Ascending aorta (tissue), 2 donors: ENCODE data around the gene HS2ST1. TPM values are rescaled to one million over a fixed set of nuclear protein-coding genes. Genes with fewer than 3 reads are reported as not detected.

Experiments used
- DNase-seq, 2 donors: peaks; one replicate each; pipeline ENCODE4 v3.0.0-alpha.2; 2019; ENCODE audit warnings: low spot score in 2 of 2
- H3K27ac ChIP-seq, 2 donors: fragments of 200-600 bp; sonication (generic); one replicate each; pipeline ENCODE4 v1.5.1; 2016 to 2017; ENCODE audit warnings: mild to moderate bottlenecking in 1 of 2
- H3K27me3 ChIP-seq: fragments of 200-600 bp; sonication (generic); one replicate; pipeline ENCODE4 v1.5.1; 2017
- H3K36me3 ChIP-seq, 2 donors: fragments of 200-600 bp; sonication (generic); one replicate each; pipeline ENCODE4 v1.5.1; 2016
- H3K4me1 ChIP-seq, 2 donors: fragments of 200-600 bp; sonication (generic); one replicate each; pipeline ENCODE4 v1.5.1; 2016 to 2017; ENCODE audit warnings: mild to moderate bottlenecking in 1 of 2
- H3K4me3 ChIP-seq, 2 donors: fragments of 200-600 bp; sonication (generic); one replicate each; pipeline ENCODE4 v1.5.1; 2016 to 2017; ENCODE audit warnings: mild to moderate bottlenecking in 1 of 2
- H3K9me3 ChIP-seq, 2 donors: fragments of 200-600 bp; sonication (generic); one replicate each; pipeline ENCODE4 v1.5.1; 2016
- intact Hi-C: fragments of 100-400 bp; cut with DNase I; formaldehyde crosslinking; loops from one replicate; pipeline ENCODE4 v1.15.1; 2023
- total RNA-seq: library from RNA; depleted of rRNA; stranded (reverse); fragments of >200 nt; gene quantifications from one replicate; pipeline ENCODE4 v1.1.0, GENCODE V29; 2016
- TF ChIP-seq, protein P1 (sequence below), 3 experiments: fragments of 200-600 bp in 2 of 3; fragments of 450-650 bp in 1 of 3; sonication (generic) in 2 of 3; IDR thresholded peaks; one replicate each; pipeline ENCODE4 v1.5.1; 2016 to 2019; ENCODE audit warnings: antibody characterized with exemption in 3 of 3, mild to moderate bottlenecking in 1 of 3, moderate library complexity in 1 of 3

The HS2ST1 gene
- total RNA-seq, 1 donor from 2014 or later = 15.8 TPM

- no peak for DNase-seq
- no peaks in the 10 kb centered on the region for H3K27me3 ChIP-seq
- intact Hi-C loops = no loop called here
- TF ChIP-seq, protein P1, sequence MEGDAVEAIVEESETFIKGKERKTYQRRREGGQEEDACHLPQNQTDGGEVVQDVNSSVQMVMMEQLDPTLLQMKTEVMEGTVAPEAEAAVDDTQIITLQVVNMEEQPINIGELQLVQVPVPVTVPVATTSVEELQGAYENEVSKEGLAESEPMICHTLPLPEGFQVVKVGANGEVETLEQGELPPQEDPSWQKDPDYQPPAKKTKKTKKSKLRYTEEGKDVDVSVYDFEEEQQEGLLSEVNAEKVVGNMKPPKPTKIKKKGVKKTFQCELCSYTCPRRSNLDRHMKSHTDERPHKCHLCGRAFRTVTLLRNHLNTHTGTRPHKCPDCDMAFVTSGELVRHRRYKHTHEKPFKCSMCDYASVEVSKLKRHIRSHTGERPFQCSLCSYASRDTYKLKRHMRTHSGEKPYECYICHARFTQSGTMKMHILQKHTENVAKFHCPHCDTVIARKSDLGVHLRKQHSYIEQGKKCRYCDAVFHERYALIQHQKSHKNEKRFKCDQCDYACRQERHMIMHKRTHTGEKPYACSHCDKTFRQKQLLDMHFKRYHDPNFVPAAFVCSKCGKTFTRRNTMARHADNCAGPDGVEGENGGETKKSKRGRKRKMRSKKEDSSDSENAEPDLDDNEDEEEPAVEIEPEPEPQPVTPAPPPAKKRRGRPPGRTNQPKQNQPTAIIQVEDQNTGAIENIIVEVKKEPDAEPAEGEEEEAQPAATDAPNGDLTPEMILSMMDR (IDR thresholded peaks at IDR 0.05) = no peak
- no peaks in the 10 kb centered on the region for H3K9me3 ChIP-seq
- no peaks in the 10 kb centered on the region for H3K36me3 ChIP-seq
- no peak overlapping the region for H3K27ac ChIP-seq
- H3K4me3 ChIP-seq = no peak overlapping the region
- H3K4me1 ChIP-seq = no peaks in the 10 kb centered on the region
Measured at GRCh38 chr1:86950712-86951419, 36.4 kb downstream of the HS2ST1 start.

DNA sequence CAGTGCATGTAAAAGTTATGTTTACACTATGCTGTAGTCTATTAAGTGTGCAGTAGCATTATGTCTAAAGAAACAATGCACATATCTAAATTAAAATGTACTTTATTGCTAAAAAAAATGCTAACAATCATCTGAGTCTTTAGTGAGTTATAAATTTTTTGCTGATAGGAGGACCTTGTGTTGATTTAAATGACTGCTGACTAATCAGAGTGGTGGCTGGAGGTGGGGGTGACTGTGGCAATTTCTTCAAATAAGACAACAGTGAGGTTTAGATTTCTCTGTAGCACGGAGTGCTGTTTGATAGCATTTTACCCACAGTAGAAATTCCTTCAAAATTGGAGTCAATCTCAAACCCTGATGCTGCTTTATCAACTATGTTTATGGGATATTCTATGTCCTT lies 37.0 kb downstream of the HS2ST1 start:
- H3K4me1 ChIP-seq = no peaks in the 10 kb centered on the region
- no peak overlapping the region for H3K4me3 ChIP-seq
- H3K36me3 ChIP-seq = no peaks in the 10 kb centered on the region
- intact Hi-C loops = no loop called here
- TF ChIP-seq, protein P1 (IDR thresholded peaks at IDR 0.05) = no peak
- no peak overlapping the region for H3K27ac ChIP-seq
- H3K27me3 ChIP-seq = no peaks in the 10 kb centered on the region
- no peak for DNase-seq
- no peaks in the 10 kb centered on the region for H3K9me3 ChIP-seq

- Histone ChIP-seq H3K27me3 (no peaks in the 10 kb centered on the region), H3K4me1 (no peaks in the 10 kb centered on the region), H3K27ac (no peak overlapping the region), H3K9me3 (no peaks in the 10 kb centered on the region), H3K4me3 (no peak overlapping the region), H3K36me3 (no peaks in the 10 kb centered on the region)
- intact Hi-C loops = no loop called here
- TF ChIP-seq, protein P1 (IDR thresholded peaks at IDR 0.05) = no peak
- DNase-seq = no peak
Measured at GRCh38 chr1:86953167-86953566, 38.7 kb downstream of the HS2ST1 start.

DNA sequence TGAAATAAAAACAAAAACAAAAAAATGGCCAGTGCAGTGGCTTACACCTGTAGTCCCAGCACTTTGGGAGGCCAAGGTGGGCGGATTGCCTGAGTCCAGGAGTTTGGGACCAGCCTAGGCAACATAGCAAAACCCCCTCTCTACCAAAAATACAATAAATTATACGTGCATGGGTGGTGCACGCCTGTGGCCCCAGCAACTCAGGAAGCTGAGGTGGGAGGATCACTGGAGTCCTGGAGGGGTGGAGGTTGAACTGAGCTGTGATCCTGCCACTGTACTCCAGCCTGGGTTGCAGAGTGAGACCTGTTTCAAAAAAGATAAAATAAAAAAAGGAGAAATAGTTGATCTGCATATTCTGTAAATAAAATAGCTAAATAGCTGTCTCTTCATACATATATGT lies 41.2 kb downstream of the HS2ST1 start:
- TF ChIP-seq, protein P1 (IDR thresholded peaks at IDR 0.05) = no peak

DNA sequence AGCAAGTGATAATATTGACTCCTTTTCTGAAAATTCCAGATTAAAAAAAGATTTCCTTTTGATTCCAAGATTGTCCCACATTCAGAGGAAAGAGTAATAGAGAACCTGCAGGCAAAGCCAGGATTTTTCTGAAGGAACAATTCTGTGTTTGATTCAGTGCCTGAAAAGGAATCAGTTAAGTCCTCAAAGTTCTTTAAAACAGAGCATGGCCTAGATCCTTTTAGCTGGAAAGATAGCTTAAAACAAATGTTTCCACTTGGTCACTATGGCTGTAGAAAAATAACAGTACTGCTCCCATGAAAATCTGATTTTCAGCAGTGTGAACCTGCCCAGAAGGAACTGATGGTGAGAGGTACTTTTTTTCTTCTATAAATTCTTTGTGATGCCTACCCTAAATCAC lies 41.8 kb downstream of the HS2ST1 start:
- H3K9me3 ChIP-seq = no peaks in the 10 kb centered on the region
- DNase-seq = no peak
- H3K36me3 ChIP-seq = no peaks in the 10 kb centered on the region
- H3K4me3 ChIP-seq = no peak overlapping the region
- TF ChIP-seq, protein P1 (IDR thresholded peaks at IDR 0.05) = no peak
- H3K27ac ChIP-seq = no peak overlapping the region
- H3K4me1 ChIP-seq = no peaks in the 10 kb centered on the region
- intact Hi-C loops = no loop called here
- H3K27me3 ChIP-seq = no peaks in the 10 kb centered on the region

More for the DNA sequence above, 41.2 kb downstream of the HS2ST1 start:
- H3K4me3 ChIP-seq = no peak overlapping the region
- no peaks in the 10 kb centered on the region for H3K4me1 ChIP-seq
- H3K36me3 ChIP-seq = no peaks in the 10 kb centered on the region
- no peak for DNase-seq
- H3K27me3 ChIP-seq = no peaks in the 10 kb centered on the region
- intact Hi-C loops = no loop called here
- no peaks in the 10 kb centered on the region for H3K9me3 ChIP-seq
- H3K27ac ChIP-seq = no peak overlapping the region

DNA sequence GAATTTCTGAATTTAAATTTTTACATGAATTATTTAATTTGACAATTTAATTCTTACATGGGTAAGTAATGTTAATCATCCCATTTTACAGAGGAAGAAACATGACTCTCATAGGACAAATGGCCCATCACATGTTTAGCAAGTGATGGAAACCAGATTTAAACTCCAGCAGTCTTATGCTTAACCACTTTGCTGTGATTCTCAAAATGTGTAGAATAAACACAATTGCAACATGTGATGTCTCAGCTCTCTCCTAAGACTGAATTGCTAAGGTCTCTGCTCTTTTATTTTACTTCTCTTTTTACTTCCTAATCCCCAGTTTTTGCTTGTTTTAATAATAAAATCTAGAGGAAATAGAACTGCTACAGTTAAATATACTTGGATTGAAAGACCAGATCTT lies 42.8 kb downstream of the HS2ST1 start:
- TF ChIP-seq, protein P1 (IDR thresholded peaks at IDR 0.05) = no peak
- Histone ChIP-seq H3K27ac (no peak overlapping the region), H3K4me3 (no peak overlapping the region), H3K36me3 (no peaks in the 10 kb centered on the region), H3K27me3 (no peaks in the 10 kb centered on the region), H3K9me3 (no peaks in the 10 kb centered on the region), H3K4me1 (no peaks in the 10 kb centered on the region)
- no peak for DNase-seq
- intact Hi-C loops = no loop called here
